GM21825 (cell line): ENCODE results near the gene MACROD2.

Source experiments
- ATAC-seq: cut with Tn5 transposase; IDR thresholded peaks from one replicate; pipeline ENCODE4 v1.9.1; 2021; ENCODE audit warnings: mild to moderate bottlenecking, moderate library complexity; ENCODE audit not compliant: unreplicated experiment

The MACROD2 gene

GRCh38 chr20:15061955-15062354 is 1066.6 kb downstream of the MACROD2 start:
- ATAC-seq, result no peak

GRCh38 chr20:15063081-15063480 is 1067.8 kb downstream of the MACROD2 start:
- ATAC-seq, result no peak

- ATAC-seq, result no peak
These were observed 1069.4 kb downstream of the MACROD2 start for GRCh38 chr20:15064741-15065140.

GRCh38 chr20:15065794-15066193 is 1070.5 kb downstream of the MACROD2 start:
- ATAC-seq, result no peak

GRCh38 chr20:15068486-15068885 is 1073.2 kb downstream of the MACROD2 start:
- ATAC-seq, result no peak

- ATAC-seq, result no peak
These were observed 1074.0 kb downstream of the MACROD2 start for GRCh38 chr20:15069355-15069754.

DNA sequence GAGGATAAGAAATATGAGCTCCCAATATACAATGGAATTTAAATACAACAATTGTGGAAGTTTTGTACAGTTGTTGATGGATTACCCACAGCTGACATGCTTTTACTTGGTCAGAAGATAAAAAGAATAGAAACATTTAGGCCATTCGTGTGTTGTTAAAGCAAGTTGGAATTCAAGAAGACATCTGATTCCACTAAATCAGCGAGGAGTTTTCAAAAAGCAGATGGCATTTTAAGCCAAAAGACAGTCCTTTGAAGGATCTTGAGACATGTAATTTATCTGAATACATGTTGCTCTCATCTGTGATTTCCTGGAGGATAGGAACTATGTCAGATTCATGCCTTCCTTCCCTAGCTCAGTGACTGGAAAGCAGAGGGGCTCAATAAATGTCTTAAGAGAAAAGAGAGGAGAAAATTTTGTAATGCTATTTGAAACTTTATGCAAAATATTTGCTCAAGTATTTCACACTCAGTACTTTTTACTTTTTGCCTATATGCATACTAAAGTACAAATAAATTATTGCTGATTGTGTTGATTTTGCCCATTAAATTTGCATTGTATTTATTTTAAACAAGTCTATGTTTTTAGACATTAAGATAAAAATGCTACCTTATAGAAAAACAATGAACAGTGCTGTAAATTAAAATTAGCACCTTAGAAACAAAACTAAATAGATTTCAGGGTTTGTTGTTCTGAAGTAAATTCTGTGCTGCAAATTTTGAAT is 1075.9 kb downstream of the MACROD2 start:
- ATAC-seq, result no peak

DNA sequence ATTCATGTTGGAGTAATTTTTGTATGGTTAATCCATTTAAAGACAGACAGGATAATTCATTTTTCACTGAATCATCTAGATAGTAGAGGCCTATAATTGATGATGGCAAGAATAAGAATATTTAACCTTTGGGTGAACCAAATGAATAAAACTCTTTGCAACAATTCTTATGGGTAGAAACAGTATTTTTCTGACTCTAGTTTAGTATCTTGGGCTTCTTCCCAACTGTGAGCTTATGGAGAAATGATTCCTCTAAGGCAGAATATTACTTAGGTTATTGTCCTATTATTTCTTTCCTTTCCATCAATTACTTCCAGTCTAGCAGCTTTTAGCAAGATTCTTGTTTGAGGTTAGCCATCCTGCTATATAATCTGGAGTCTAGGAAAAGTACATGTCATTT is 1077.0 kb downstream of the MACROD2 start:
- ATAC-seq, result no peak

GRCh38 chr20:15075586-15075985 is 1080.3 kb downstream of the MACROD2 start:
- no peak for ATAC-seq

DNA sequence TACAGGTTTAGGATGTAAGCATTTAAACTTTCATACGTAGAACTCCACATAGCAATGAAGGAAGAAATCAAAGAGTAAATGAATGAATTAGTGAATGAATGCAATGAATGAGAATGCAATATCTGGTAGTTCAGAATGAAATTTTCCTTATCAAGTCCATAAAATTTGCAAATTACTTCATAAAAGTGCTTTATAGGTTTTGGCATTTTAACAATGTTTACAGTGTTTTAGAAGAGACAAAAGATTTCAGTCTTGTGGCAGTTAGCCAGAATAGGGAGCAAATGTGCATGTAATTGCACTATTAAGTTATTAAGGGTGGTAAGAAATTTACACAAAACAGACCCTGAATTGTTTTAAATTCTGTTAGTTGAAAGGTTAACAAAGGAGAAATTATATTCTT is 1081.5 kb downstream of the MACROD2 start:
- ATAC-seq, result no peak

- no peak for ATAC-seq
These were observed 1082.5 kb downstream of the MACROD2 start for GRCh38 chr20:15077733-15078250.

DNA sequence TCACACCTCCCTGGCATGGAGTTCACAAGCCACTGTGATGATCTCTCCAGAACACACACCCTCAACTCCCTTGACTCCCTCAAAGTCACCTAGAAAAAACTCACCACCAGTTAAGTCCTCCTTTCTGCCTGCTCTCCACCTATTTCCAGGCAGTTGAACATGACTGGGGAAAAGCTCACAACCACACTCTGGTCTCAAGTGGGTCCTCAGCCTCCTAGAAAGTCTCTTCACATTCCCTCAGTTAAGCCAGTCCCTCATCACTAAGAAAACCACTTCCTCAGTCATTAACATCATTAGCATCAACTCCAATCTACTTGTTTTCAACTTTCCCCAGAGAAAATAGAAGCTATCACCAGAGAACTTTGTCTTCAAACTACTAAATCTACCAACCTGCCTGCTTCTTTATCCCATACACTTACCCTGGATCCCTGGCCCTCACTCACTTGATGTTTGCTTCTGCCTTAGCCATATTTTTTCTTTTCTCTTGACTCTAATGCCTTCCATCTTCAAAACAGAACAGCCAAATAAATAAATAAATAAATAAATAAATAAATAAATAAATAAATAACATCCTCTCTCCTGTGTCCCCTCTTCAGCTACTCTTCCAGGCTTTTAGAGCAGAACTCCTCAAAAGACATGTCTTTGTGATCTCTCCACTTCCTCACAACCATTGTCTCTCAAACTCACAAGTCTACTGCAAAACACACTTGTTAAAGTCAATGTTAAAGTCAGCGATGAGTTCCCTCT is 1084.5 kb downstream of the MACROD2 start:
- ATAC-seq, result no peak

DNA sequence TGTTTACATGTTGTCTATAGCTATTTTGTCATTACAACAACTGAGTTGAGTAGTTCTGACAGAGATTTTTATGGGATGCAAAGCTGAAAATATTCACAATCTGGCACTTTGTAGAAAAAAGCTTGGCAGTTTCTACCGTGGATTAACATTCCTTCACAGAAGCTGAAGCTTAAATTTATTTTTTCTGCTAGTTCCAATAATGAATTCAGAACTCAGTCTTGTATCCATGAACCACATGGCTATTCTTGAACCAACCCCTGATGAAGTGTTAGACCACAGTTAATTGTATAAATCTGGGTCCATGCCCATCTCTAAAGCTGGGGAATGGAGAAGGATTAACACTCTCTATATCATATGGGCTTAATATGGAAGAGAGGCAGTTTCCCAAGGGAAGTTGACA is 1085.9 kb downstream of the MACROD2 start:
- ATAC-seq, result no peak

GRCh38 chr20:15091421-15092037 is 1096.2 kb downstream of the MACROD2 start:
- ATAC-seq, result no peak

DNA sequence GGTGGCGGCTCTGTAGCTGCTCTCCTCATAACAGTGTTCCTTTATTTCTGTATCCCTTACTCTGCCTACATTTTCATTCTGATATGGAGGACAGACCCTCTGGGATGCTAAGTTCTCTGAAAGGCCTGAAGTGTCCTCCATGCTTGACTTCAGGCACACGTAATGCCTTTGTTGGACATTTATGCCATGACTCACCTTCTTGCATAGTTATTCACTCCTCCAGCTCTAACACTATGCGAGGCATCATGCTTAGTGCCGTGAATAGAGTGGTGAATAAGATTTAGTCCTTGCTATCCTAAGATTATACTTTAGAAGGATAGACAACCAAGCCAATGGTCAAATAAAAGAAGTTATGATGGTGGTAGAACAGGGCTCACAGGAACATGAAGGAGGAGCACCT is 1103.0 kb downstream of the MACROD2 start:
- no peak for ATAC-seq

DNA sequence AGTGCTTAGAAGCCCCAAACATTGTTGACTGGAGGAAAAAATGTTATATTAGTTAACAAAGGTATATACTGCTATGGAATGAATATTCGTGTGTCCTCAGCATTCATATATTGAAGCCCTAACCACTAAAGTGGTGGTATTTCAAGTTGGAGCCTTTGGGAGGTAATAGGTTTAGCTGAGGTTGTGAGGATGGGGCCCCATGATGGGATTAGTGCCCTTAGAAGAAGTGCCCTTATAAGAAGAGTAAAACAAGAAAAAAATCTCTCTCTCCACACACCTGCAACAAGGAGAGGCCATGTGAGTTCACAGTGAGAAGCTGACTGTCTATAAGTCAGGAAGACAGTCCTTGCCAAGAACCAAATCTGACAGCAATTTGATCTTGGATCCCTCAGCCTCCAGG is 1103.8 kb downstream of the MACROD2 start:
- ATAC-seq, result no peak

GRCh38 chr20:15100506-15101160 is 1105.3 kb downstream of the MACROD2 start:
- peak; percentile 58 for ATAC-seq

DNA sequence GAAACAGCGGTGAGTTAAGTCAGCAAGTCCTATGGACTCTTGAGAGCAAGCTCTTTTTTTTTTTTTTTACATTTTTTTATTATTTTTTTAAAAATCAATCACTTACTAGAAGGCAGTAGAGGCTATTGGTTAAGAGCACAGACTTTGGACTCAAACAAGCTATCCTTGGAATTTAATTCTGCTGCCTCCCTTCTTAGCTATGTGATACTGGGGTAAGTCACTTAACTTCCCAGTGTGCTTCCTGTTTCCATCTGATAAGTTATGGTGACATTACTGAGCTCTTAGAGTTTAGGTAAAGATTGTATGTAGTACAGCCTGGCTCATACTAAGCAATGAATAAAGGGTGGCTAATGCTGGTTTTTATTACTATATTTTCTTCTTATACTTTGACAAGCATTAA is 1112.6 kb downstream of the MACROD2 start:
- ATAC-seq, result no peak

- no peak for ATAC-seq
These were observed 1114.2 kb downstream of the MACROD2 start for GRCh38 chr20:15109494-15109893.

DNA sequence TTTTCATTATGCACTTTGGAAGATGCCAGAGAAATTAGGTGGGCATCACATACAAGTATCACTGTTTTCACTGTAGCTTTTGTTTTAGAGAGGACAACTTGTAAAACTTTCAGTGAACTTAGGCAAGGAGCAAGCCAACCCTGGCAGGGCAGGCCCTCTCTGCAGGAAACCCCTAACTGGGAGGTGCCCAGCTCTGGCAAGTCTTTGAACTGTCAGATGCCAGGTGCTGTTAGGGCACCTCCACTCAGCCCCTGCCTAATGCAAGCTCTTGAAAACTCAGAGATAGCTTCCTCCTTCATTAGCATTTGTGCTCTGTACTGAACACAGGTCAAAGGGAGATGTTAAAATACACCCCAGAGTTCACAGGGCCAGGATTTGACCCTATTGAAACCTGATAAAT is 1116.3 kb downstream of the MACROD2 start:
- no peak for ATAC-seq

- no peak for ATAC-seq
These were observed 1117.9 kb downstream of the MACROD2 start for GRCh38 chr20:15113144-15113773.
